ENCODE measurements around the gene LRCOL1. TPM values are rescaled to one million over a fixed set of nuclear protein-coding genes. Genes with fewer than 3 reads are reported as not detected.

Gene LRCOL1
- total and polyA plus RNA-seq, 2 of the 8 experiments (the other 6 are each of a cell fraction or from before 2014, with no cell fraction given): not detected

GRCh38 chr12:132571598-132571997, 38.8 kb downstream of the LRCOL1 start:
- WGBS, 2 experiments (ENCODE audit: extremely low coverage in 1 of 2, insufficient coverage in 1 of 2, insufficient read length in 1 of 2, insufficient replicate concordance in 2 of 2, low coverage in 1 of 2, low lambda C conversion rate in 2 of 2, missing lambda C conversion rate in 1 of 2): 94% methylated on average over 8 of the region's 20 CpGs; no CpG with 5 or more reads in 1 of the 2 experiments
- Histone ChIP-seq H3K79me1 (ENCODE audit: low read depth, low read length) (peaks cover 9% of the 10 kb centered on the region; the same call in 1 of the 2 replicates), H2BK15ac (ENCODE audit: low read length) (no peak overlapping the region), H2BK12ac (ENCODE audit: low read depth, low read length) (no peak overlapping the region), H2BK120ac (replicated peaks; ENCODE audit: low read depth, low read length) (no peak overlapping the region), H2AK5ac (ENCODE audit: low read depth, low read length) (no peak overlapping the region), H4K5ac (ENCODE audit: insufficient read length, low read depth, low read length) (no peak overlapping the region), H2BK5ac (ENCODE audit: low read depth, low read length) (no peak overlapping the region), H2BK20ac (ENCODE audit: low read length) (no peak overlapping the region), H3K27ac (ENCODE audit: low read depth, low read length) (no peak overlapping the region), H3K23ac (ENCODE audit: insufficient read length) (no peak overlapping the region), H3K4me1 (replicated peaks in 1 of 4; ENCODE audit: control insufficient read depth in 3 of 4, insufficient read depth in 4 of 4, low read length in 3 of 4) (no peaks in the 10 kb centered on the region), H4K8ac (ENCODE audit: extremely low read depth, insufficient read depth, low read length) (no peak overlapping the region), H3K56ac (replicated peaks; ENCODE audit: insufficient read length, low read depth, low read length) (no peak overlapping the region), H3K4ac (replicated peaks; ENCODE audit: insufficient read length, low read depth, low read length) (no peak overlapping the region), H3K79me2 (ENCODE audit: control insufficient read depth in 1 of 2, insufficient read depth in 2 of 2, low read length in 2 of 2) (no peaks in the 10 kb centered on the region; a peak in 1 of 4 replicates), H4K20me1 (replicated peaks in 1 of 2; ENCODE audit: control insufficient read depth in 1 of 2, insufficient read depth in 2 of 2, low read length in 2 of 2) (peaks cover 24 to 43% of the 10 kb centered on the region in 2 experiments), H3K4me3 (ENCODE audit: extremely low read depth in 1 of 4, insufficient read depth in 2 of 4, low read depth in 3 of 4, low read length in 4 of 4) (no peak overlapping the region), H3K27me3 (replicated peaks in 1 of 4; ENCODE audit: control insufficient read depth in 3 of 4, extremely low read depth in 1 of 4, insufficient read depth in 3 of 4, low read length in 3 of 4) (no peaks in the 10 kb centered on the region; a peak in 3 of 7 replicates), H2AFZ (ENCODE audit: low read length) (no peak overlapping the region), H3K9me3 (ENCODE audit: insufficient read depth in 2 of 2, low read depth in 1 of 2, low read length in 1 of 2) (no peaks in the 10 kb centered on the region), H3K4me2 (ENCODE audit: insufficient read depth in 1 of 2, low read depth in 2 of 2, low read length in 2 of 2) (no peak overlapping the region), H3K18ac (ENCODE audit: extremely low read depth, low read length) (no peak overlapping the region), H3K9ac (replicated peaks in 1 of 4; ENCODE audit: extremely low read depth in 1 of 4, low read depth in 3 of 4, low read length in 3 of 4) (no peak overlapping the region), H3K36me3 (ENCODE audit: control insufficient read depth in 2 of 4, insufficient read depth in 4 of 4, low read length in 3 of 4) (peaks cover 2 to 60% (median 16%) of the 10 kb centered on the region in 4 experiments; a peak in 5 of 8 replicates), H4K91ac (replicated peaks; ENCODE audit: insufficient read length, low read length) (no peak overlapping the region), H3K23me2 (ENCODE audit: low read depth, low read length) (no peaks in the 10 kb centered on the region), H3K14ac (ENCODE audit: insufficient read length) (no peak overlapping the region)
- ChIA-PET CTCF (ENCODE audit: partially characterized antibody) (no interaction called here), POLR2A (ENCODE audit: partially characterized antibody) (interaction anchor here (1.7 to 8.7 kb wide), 2 partner anchors 9 to 14 kb away, joined by 4 to 60 read pairs; no protein-coding TSS in a partner anchor)
- no peak for DNase-seq (ENCODE audit: low read depth in 1 of 2, low spot score in 2 of 2)
- FAIRE-seq: no peak
- no peak for TF ChIP-seq KDM4A (IDR thresholded peaks at IDR 0.05; ENCODE audit: low read depth, low read length, severe bottlenecking)
- no peak for TF ChIP-seq JUN (IDR thresholded peaks at IDR 0.05; ENCODE audit: low read depth, low read length)
- no peak for TF ChIP-seq E2F6 (IDR thresholded peaks at IDR 0.05)
- TF ChIP-seq TAF1 (IDR thresholded peaks at IDR 0.05; ENCODE audit: low read depth, low read length): no peak
- TF ChIP-seq BRCA1 (IDR thresholded peaks at IDR 0.05; ENCODE audit: low read depth, low read length): no peak
- TF ChIP-seq SIRT6 (IDR thresholded peaks at IDR 0.05; ENCODE audit: low read length): no peak
- no peak for TF ChIP-seq EZH2 (IDR thresholded peaks at IDR 0.05; ENCODE audit: low read depth, low read length, severe bottlenecking)
- no peak for TF ChIP-seq RAD21 (IDR thresholded peaks at IDR 0.05 in 1 of 2, conservative IDR thresholded peaks at IDR 0.05 in 1 of 2; ENCODE audit: low read depth in 2 of 2, low read length in 2 of 2)
- TF ChIP-seq ZNF274 (IDR thresholded peaks at IDR 0.05; ENCODE audit: borderline replicate concordance, extremely low read depth, low read length): no peak
- TF ChIP-seq BACH1 (IDR thresholded peaks at IDR 0.05; ENCODE audit: low read length): no peak
- no peak for TF ChIP-seq SRF (IDR thresholded peaks at IDR 0.05; ENCODE audit: low read depth, low read length)
- TF ChIP-seq KDM1A (IDR thresholded peaks at IDR 0.05; ENCODE audit: borderline replicate concordance, low read length): no peak
- no peak for TF ChIP-seq EGR1 (IDR thresholded peaks at IDR 0.05; ENCODE audit: borderline replicate concordance, low read depth, low read length)
- no peak for TF ChIP-seq KDM5A (IDR thresholded peaks at IDR 0.05; ENCODE audit: low read length)

Measured in H1 (cell line).